Body of pancreas (tissue), 4 donors: ENCODE measurements around the gene RASSF10. TPM values are rescaled to one million over a fixed set of nuclear protein-coding genes. Genes with fewer than 3 reads are reported as not detected.

ENCODE experiments used
- ATAC-seq: fragments of 150-250 bp; one replicate; pipeline ENCODE4 v1.9.1; 2016
- DNase-seq, 4 donors: peaks; one replicate each; pipeline ENCODE4 v3.0.0-alpha.2; 2019
- H3K27ac ChIP-seq, 4 donors: fragments of 200-600 bp; sonication (generic); 1 replicate in 3 of 4; 2 replicates in 1 of 4; pipeline versions ENCODE4 v1.5.1 to v1.6.1; 2016 to 2019; ENCODE audit warnings: mild to moderate bottlenecking in 1 of 4, mixed read lengths in 1 of 4, moderate library complexity in 1 of 4
- H3K27me3 ChIP-seq, 2 donors: fragments of 200-600 bp; sonication (generic); one replicate each; pipeline ENCODE4 v1.6.0; 2016; ENCODE audit warnings: mild to moderate bottlenecking in 1 of 2
- H3K36me3 ChIP-seq, 2 donors: fragments of 200-600 bp; sonication (generic); replicated peaks in 1 of 2; 2 replicates each; pipeline ENCODE4 v1.5.1; 2016; ENCODE audit warnings: low read depth in 2 of 2; ENCODE audit not compliant: insufficient read depth in 1 of 2
- H3K4me1 ChIP-seq: fragments of 200-600 bp; sonication (generic); one replicate; pipeline ENCODE4 v1.6.0; 2016
- H3K4me3 ChIP-seq, 2 donors: fragments of 200-600 bp; sonication (generic); 1 replicate in 1 of 2; 2 replicates in 1 of 2; pipeline ENCODE4 v1.5.1; 2016 to 2019
- H3K9me3 ChIP-seq, 3 donors: fragments of 200-600 bp; sonication (generic); 1 replicate in 2 of 3; 2 replicates in 1 of 3; pipeline ENCODE4 v1.5.1; 2016
- CTCF ChIP-seq, 7 experiments: fragments of 450-650 bp in 4 of 7; fragments of 200-600 bp in 3 of 7; sonication (generic) in 3 of 7; IDR thresholded peaks; one replicate each; pipeline ENCODE4 v1.5.1; 2016 to 2019; ENCODE audit warnings: antibody characterized with exemption in 7 of 7
- POLR2A ChIP-seq, 3 donors: fragments of 450-650 bp; IDR thresholded peaks; one replicate each; pipeline ENCODE4 v1.6.1; 2016; ENCODE audit warnings: antibody characterized with exemption in 3 of 3, mild to moderate bottlenecking in 2 of 3
- WGBS, 2 donors: methylation state at CpG; one replicate each; pipeline ENCODE4 v1.1.5; 2017; 5-methylcytosine and 5-hydroxymethylcytosine counted together
- intact Hi-C: fragments of 100-400 bp; cut with DNase I; formaldehyde crosslinking; loops from one replicate; pipeline ENCODE4 v1.15.1; 2023
- total RNA-seq, 2 donors: library from RNA; depleted of rRNA; stranded (reverse); fragments of >200 nt; gene quantifications; one replicate each; pipeline ENCODE4 v1.1.0, GENCODE V29; 2016

Gene RASSF10
- total RNA-seq, 2 donors from 2014 or later, result not detected

- no peak overlapping the region for H3K27ac ChIP-seq
- no peak for ATAC-seq
- H3K9me3 ChIP-seq, result no peaks in the 10 kb centered on the region
- H3K36me3 ChIP-seq, result no peaks in the 10 kb centered on the region
- no peak for DNase-seq
- intact Hi-C loops, result no loop called here
- H3K4me3 ChIP-seq, result no peak overlapping the region
- WGBS, 2 donors, result 69 to 96% methylated on average over 4 of the region's 4 CpGs
- TF ChIP-seq CTCF (IDR thresholded peaks at IDR 0.05), result no peak
- no peak for TF ChIP-seq POLR2A (IDR thresholded peaks at IDR 0.05)
- H3K4me1 ChIP-seq, result peaks cover 18% of the 10 kb centered on the region
- H3K27me3 ChIP-seq, result no peaks in the 10 kb centered on the region
These were observed 38.8 kb downstream of the RASSF10 start for GRCh38 chr11:13047884-13048283.

GRCh38 chr11:13051257-13051656 lies 42.1 kb downstream of the RASSF10 start:
- H3K27ac ChIP-seq, result peak overlapping the region in 1 of 4 donors; percentile 41
- H3K9me3 ChIP-seq, result no peaks in the 10 kb centered on the region
- TF ChIP-seq POLR2A (IDR thresholded peaks at IDR 0.05), result no peak
- TF ChIP-seq CTCF (IDR thresholded peaks at IDR 0.05), result no peak
- 64 to 83% methylated on average over 2 of the region's 2 CpGs for WGBS, 2 donors
- intact Hi-C loops, result loop anchor here (10.0 kb wide), 1 partner anchor 46 kb away; the partner anchor contains the start of gene RASSF10
- no peak for ATAC-seq
- H3K36me3 ChIP-seq, result no peaks in the 10 kb centered on the region
- no peak for DNase-seq
- no peaks in the 10 kb centered on the region for H3K27me3 ChIP-seq
- peaks cover 23% of the 10 kb centered on the region for H3K4me1 ChIP-seq
- H3K4me3 ChIP-seq, result no peak overlapping the region

- peak overlapping the region; percentile 35 to 56 (median 48) for H3K27ac ChIP-seq
- ATAC-seq, result peak; percentile 95
- DNase-seq, result peak; percentile 41 to 68 (median 66)
These were observed 43.0 kb downstream of the RASSF10 start for GRCh38 chr11:13052130-13052571.

GRCh38 chr11:13053255-13053917 lies 44.3 kb downstream of the RASSF10 start:
- intact Hi-C loops, result loop anchor here (10.0 kb wide), 1 partner anchor 49 kb away; the partner anchor contains the start of gene RASSF10
- WGBS, 2 donors, result 78 to 94% methylated on average over 6 of the region's 6 CpGs
- ATAC-seq (no peak), DNase-seq (no peak)
- Histone ChIP-seq H3K4me1 (peaks cover 23% of the 10 kb centered on the region), H3K4me3 (no peak overlapping the region), H3K27me3 (no peaks in the 10 kb centered on the region), H3K27ac (no peak overlapping the region), H3K36me3 (no peaks in the 10 kb centered on the region), H3K9me3 (no peaks in the 10 kb centered on the region)
- TF ChIP-seq POLR2A (IDR thresholded peaks at IDR 0.05) (no peak), CTCF (IDR thresholded peaks at IDR 0.05) (no peak)

More at GRCh38 chr11:13052130-13052571, 43.0 kb downstream of the RASSF10 start:
- intact Hi-C loops, result loop anchor here (10.0 kb wide), 1 partner anchor 47 kb away; the partner anchor contains the start of gene RASSF10
- no peaks in the 10 kb centered on the region for H3K27me3 ChIP-seq
- H3K36me3 ChIP-seq, result no peaks in the 10 kb centered on the region
- WGBS, 2 donors, result 20 to 27% methylated on average over 5 of the region's 5 CpGs
- no peak overlapping the region for H3K4me3 ChIP-seq
- TF ChIP-seq CTCF (IDR thresholded peaks at IDR 0.05) (no peak), POLR2A (IDR thresholded peaks at IDR 0.05) (no peak)
- no peaks in the 10 kb centered on the region for H3K9me3 ChIP-seq
- H3K4me1 ChIP-seq, result peaks cover 23% of the 10 kb centered on the region
